A549 (cell line): ENCODE results near the gene NSMF. TPM values are rescaled to one million over a fixed set of nuclear protein-coding genes. Genes with fewer than 3 reads are reported as not detected.

Experiments
- ATAC-seq, 2 experiments: fragments of 200-7000 bp in 1 of 2; fragments of >200 bp in 1 of 2; cut with Nextera tagmentation in 1 of 2; cut with Tn5 transposase in 1 of 2; 3 replicates each; pipeline versions ENCODE4 v1.8.0 to v1.9.1; 2018 to 2020; ENCODE audit warnings: mild to moderate bottlenecking in 1 of 2, moderate library complexity in 1 of 2
- CTCF ChIA-PET: fragments of 300-600 bp; sonication (Branson Sonifier 250); formaldehyde crosslinking; extraction: SDS; loops from one replicate; lab custom pipeline; 2021; ENCODE audit warnings: antibody characterized with exemption, inconsistent platforms; lab: Yijun Ruan, JAX
- POLR2A ChIA-PET: fragments of 350-600 bp; formaldehyde crosslinking; extraction: SDS; loops from one replicate; lab custom pipeline; 2021; ENCODE audit warnings: antibody characterized with exemption, inconsistent platforms; lab: Yijun Ruan, JAX
- DNase-seq, 2 experiments: peaks; one replicate each; pipeline versions ENCODE4 v3.0.0 to v3.0.0-alpha.2; 2011 to 2016; ENCODE audit warnings: low read depth in 1 of 2, low spot score in 1 of 2
- FAIRE-seq: peaks from 2 replicates; lab custom pipeline; 2011; peaks lifted over from hg19 to GRCh38; lab: Jason Lieb, UNC
- H3K27ac ChIP-seq, 2 experiments: fragments of >200 bp; sonication (Bioruptor Twin); formaldehyde crosslinking; 3 replicates each; pipeline ENCODE4 v1.5.1; 2016 to 2017
- H3K4me1 ChIP-seq: fragments of >200 bp; sonication (Bioruptor Twin); formaldehyde crosslinking; 3 replicates; pipeline ENCODE4 v1.6.1; 2016
- H3K4me2 ChIP-seq: fragments of >200 bp; sonication (Bioruptor Twin); formaldehyde crosslinking; 3 replicates; pipeline ENCODE4 v1.6.1; 2016
- H3K4me3 ChIP-seq: fragments of >200 bp; sonication (Bioruptor Twin); formaldehyde crosslinking; 3 replicates; pipeline ENCODE4 v1.5.1; 2016
- H3K9me3 ChIP-seq: fragments of >200 bp; sonication (Bioruptor Twin); formaldehyde crosslinking; 3 replicates; pipeline ENCODE4 v1.6.1; 2016
- ATOH8 ChIP-seq: fragments of 250-450 bp; sonication (Bioruptor Pico); IDR thresholded peaks from 2 replicates; pipeline ENCODE4 v1.5.0; 2020; ENCODE audit warnings: low read depth, mild to moderate bottlenecking, moderate library complexity
- CHD4 ChIP-seq: fragments of 200-600 bp; sonication (generic); IDR thresholded peaks from 2 replicates; pipeline ENCODE4 v1.6.1; 2016; ENCODE audit warnings: antibody characterized with exemption, mild to moderate bottlenecking, borderline replicate concordance
- CTCF ChIP-seq: fragments of >200 bp; sonication (Bioruptor Twin); formaldehyde crosslinking; IDR thresholded peaks from 3 replicates; pipeline ENCODE4 v1.5.1; 2016
- EHMT2 ChIP-seq: fragments of 200-600 bp; sonication (generic); IDR thresholded peaks from 2 replicates; pipeline ENCODE4 v1.6.1; 2016; ENCODE audit warnings: antibody characterized with exemption, low read depth, mild to moderate bottlenecking, moderate library complexity
- FOSL2 ChIP-seq, 2 experiments: fragments of 450-650 bp in 1 of 2; fragments of >200 bp in 1 of 2; sonication (Bioruptor Twin) in 1 of 2; formaldehyde crosslinking; IDR thresholded peaks; 2 replicates each; pipeline versions ENCODE4 v1.5.0 to v1.6.1; 2016 to 2020; ENCODE audit warnings: mild to moderate bottlenecking in 1 of 2, moderate library complexity in 1 of 2
- HES2 ChIP-seq: fragments of >200 bp; sonication (Bioruptor Twin); formaldehyde crosslinking; IDR thresholded peaks from 2 replicates; pipeline ENCODE4 v1.6.1; 2016
- HEYL ChIP-seq: fragments of 250-450 bp; sonication (Bioruptor Pico); IDR thresholded peaks from 2 replicates; pipeline ENCODE4 v1.8.0; 2021; ENCODE audit warnings: mild to moderate bottlenecking, moderate library complexity
- HOXA7 ChIP-seq: fragments of 250-450 bp; sonication (Bioruptor Pico); IDR thresholded peaks from 2 replicates; pipeline ENCODE4 v1.5.0; 2020; ENCODE audit warnings: mild to moderate bottlenecking, moderate library complexity
- HOXB13 ChIP-seq: fragments of 250-450 bp; sonication (Bioruptor Pico); IDR thresholded peaks from 2 replicates; pipeline ENCODE4 v1.5.0; 2020; ENCODE audit warnings: low read depth, mild to moderate bottlenecking, moderate library complexity
- HOXB5 ChIP-seq: fragments of 250-450 bp; sonication (Bioruptor Pico); IDR thresholded peaks from 2 replicates; pipeline ENCODE4 v1.5.0; 2020; ENCODE audit warnings: mild to moderate bottlenecking, moderate library complexity
- JUN ChIP-seq, 2 experiments: fragments of >200 bp; sonication (Bioruptor Twin); formaldehyde crosslinking; IDR thresholded peaks; 2 replicates in 1 of 2; 3 replicates in 1 of 2; pipeline ENCODE4 v1.6.1; 2016 to 2017
- KDM5A ChIP-seq: fragments of 200-600 bp; sonication (generic); IDR thresholded peaks from 2 replicates; pipeline ENCODE4 v1.6.1; 2016; ENCODE audit warnings: antibody characterized with exemption, mild to moderate bottlenecking
- MAFK ChIP-seq: fragments of 450-650 bp; IDR thresholded peaks from 2 replicates; pipeline ENCODE4 v1.6.1; 2014; ENCODE audit not compliant: partially characterized antibody
- MYC ChIP-seq: IDR thresholded peaks from 2 replicates; pipeline ENCODE4 v1.6.1; 2012; ENCODE audit warnings: mild to moderate bottlenecking, inconsistent platforms, low read length, improper control_type of control experiment, borderline replicate concordance
- RAD21 ChIP-seq, 2 experiments: fragments of >200 bp in 1 of 2; sonication (Bioruptor Twin) in 1 of 2; formaldehyde crosslinking in 1 of 2; IDR thresholded peaks in 1 of 2; conservative IDR thresholded peaks in 1 of 2; 2 replicates in 1 of 2; 3 replicates in 1 of 2; pipeline ENCODE4 v1.6.1; 2012 to 2018; ENCODE audit warnings: inconsistent platforms in 1 of 2
- RARB ChIP-seq: fragments of 250-450 bp; sonication (Bioruptor Pico); IDR thresholded peaks from 2 replicates; pipeline ENCODE4 v1.8.0; 2021; ENCODE audit warnings: mild to moderate bottlenecking, moderate library complexity
- SMC3 ChIP-seq: fragments of >200 bp; sonication (Bioruptor Twin); formaldehyde crosslinking; IDR thresholded peaks from 3 replicates; pipeline ENCODE4 v1.6.1; 2018; ENCODE audit warnings: inconsistent platforms
- TP53 ChIP-seq: fragments of 250-450 bp; sonication (Bioruptor Pico); IDR thresholded peaks from 2 replicates; pipeline ENCODE4 v1.5.0; 2021; ENCODE audit warnings: mild to moderate bottlenecking, moderate library complexity
- WGBS: methylation state at CpG from one replicate; pipeline ENCODE4 v1.1.6; 2017; ENCODE audit errors: missing lambda C conversion rate; 5-methylcytosine and 5-hydroxymethylcytosine counted together
- polyA plus RNA-seq, 4 experiments: library from polyadenylated mRNA; depleted of rRNA in 3 of 4; stranded (reverse); fragments of >200 nt; fragmentation: RNase III in 1 of 4; extraction: RNeasy Plus Mini Kit Qiagen cat#74134 plus additional on column Dnase treatment in 1 of 4; gene quantifications; 2 replicates in 3 of 4; 3 replicates in 1 of 4; pipeline ENCODE4 v1.2.3, GENCODE V29; 2011 to 2017
- TF ChIP-seq, protein P1 (sequence below): fragments of 250-450 bp; sonication (Bioruptor Pico); IDR thresholded peaks from 2 replicates; pipeline ENCODE4 v1.5.0; 2021; ENCODE audit warnings: mild to moderate bottlenecking, moderate library complexity, borderline replicate concordance
- TF ChIP-seq, protein P2 (sequence below): fragments of 450-650 bp; IDR thresholded peaks from 2 replicates; pipeline ENCODE4 v1.6.1; 2014; ENCODE audit warnings: antibody characterized with exemption

The NSMF gene
- polyA plus RNA-seq, 2 of the 4 experiments (the other 2 are of a cell fraction) = 16.0 to 29.2 TPM

- no peak for TF ChIP-seq CHD4
- TF ChIP-seq, protein P1, sequence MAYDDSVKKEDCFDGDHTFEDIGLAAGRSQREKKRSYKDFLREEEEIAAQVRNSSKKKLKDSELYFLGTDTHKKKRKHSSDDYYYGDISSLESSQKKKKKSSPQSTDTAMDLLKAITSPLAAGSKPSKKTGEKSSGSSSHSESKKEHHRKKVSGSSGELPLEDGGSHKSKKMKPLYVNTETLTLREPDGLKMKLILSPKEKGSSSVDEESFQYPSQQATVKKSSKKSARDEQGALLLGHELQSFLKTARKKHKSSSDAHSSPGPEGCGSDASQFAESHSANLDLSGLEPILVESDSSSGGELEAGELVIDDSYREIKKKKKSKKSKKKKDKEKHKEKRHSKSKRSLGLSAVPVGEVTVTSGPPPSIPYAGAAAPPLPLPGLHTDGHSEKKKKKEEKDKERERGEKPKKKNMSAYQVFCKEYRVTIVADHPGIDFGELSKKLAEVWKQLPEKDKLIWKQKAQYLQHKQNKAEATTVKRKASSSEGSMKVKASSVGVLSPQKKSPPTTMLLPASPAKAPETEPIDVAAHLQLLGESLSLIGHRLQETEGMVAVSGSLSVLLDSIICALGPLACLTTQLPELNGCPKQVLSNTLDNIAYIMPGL (CRISPR knock-in tag) = no peak
- TF ChIP-seq HOXA7 (CRISPR knock-in tag) = no peak
- no peak for TF ChIP-seq HOXB13 (CRISPR knock-in tag)
These were observed 13.2 kb downstream of the NSMF start (continued) for GRCh38 chr9:137445930-137446431.

DNA sequence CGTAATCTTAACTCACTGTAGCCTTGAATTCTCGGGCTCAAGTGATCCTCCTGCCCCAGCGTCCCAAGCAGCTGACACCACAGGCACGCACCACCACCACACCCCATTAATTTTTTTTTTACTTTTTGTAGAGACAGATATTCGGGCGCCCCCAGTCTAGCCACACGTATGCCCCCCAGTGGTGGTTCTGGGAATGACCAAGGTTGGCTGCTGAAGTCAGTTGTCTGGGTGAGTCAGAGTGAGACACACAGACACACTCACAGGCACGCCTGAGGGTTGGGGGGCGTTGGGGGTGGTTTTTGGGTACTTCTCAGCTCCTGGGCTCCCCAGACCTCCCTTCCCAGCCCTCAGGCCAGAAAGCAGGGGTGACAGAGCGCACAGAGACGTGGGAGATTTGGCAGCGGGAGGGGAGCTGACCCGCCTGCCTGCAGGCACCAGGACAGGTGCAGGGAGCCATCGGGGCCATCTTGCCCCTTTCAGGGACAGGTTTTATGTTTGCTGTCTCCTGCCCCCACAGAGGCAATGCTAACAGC, 13.8 kb downstream of the NSMF start:
- WGBS = 13% methylated on average over 12 of the region's 14 CpGs
- FAIRE-seq (no peak), ATAC-seq (peak; percentile 63 to 73), DNase-seq (peak; percentile 75 to 77)
- TF ChIP-seq SMC3 (peak; percentile 78), RARB (CRISPR knock-in tag) (no peak), FOSL2 (IDR thresholded peaks at IDR 0.05) (no peak; the same call in 1 of the 2 replicates), FOSL2 (CRISPR knock-in tag; IDR thresholded peaks at IDR 0.05) (peak; percentile 85), RAD21 (conservative IDR thresholded peaks at IDR 0.05 in 1 of 2, IDR thresholded peaks at IDR 0.05 in 1 of 2) (peak; percentile 62 to 66), CTCF (peak; percentile 79)
- Histone ChIP-seq H3K9me3 (no peaks in the 10 kb centered on the region), H3K4me3 (no peak overlapping the region), H3K27ac (peak overlapping the region in 1 of 2 experiments; percentile 48; a peak in 1 of 6 replicates), H3K4me2 (peak overlapping the region; percentile 64), H3K4me1 (peaks cover 10% of the 10 kb centered on the region)
- ChIA-PET POLR2A (interaction anchor here (1.0 to 1.3 kb wide), 2 partner anchors 14 to 22 kb away, joined by 4 to 6 read pairs; partner anchors contain the start of genes EXD3, NOXA1 and NSMF), CTCF (interaction anchor here (0.6 to 7.6 kb wide), 25 partner anchors 8 to 434 kb away, joined by 3 to 98 read pairs (median 4); partner anchors contain the start of genes EXD3, NOXA1, NRARP and NSMF)

DNA sequence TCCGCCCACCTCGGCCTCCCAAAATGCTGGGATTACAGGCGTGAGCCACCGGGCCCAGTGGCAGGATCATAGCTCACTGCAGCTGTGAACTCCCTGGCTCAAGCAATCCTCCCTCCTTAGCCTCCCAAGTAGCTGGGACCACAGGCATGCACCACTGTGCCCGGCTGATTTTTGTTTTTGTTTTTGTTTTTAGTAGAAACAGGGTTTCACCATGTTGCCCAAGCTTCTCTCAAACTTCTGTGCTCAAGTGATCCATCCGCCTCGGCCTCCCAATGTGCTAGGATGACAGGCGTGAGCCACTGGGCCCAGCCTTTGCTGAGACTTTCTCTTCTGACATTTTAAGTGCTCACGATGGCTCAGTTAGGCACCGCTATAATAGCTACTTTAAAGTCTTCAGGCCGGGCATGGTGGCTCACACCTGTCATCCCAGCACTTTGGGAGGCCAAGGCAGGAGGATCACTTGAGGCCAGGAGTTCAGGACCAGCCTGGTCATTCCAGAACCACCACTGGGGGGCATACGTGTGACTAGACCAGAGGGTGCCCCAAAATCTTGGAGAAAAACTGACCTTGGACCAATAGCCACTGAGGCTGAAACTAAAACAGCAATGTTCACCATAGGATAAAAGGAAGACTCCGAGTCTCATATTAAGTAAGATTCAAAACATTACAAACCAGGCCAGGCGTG, 14.9 kb downstream of the NSMF start:
- DNase-seq (no peak), FAIRE-seq (no peak), ATAC-seq (no peak)
- Histone ChIP-seq H3K4me3 (no peak overlapping the region), H3K9me3 (no peaks in the 10 kb centered on the region), H3K27ac (no peak overlapping the region), H3K4me2 (no peak overlapping the region), H3K4me1 (peaks cover 10% of the 10 kb centered on the region)
- ChIA-PET POLR2A (interaction anchor here (1.0 kb wide), 2 partner anchors 15 to 21 kb away, joined by 4 read pairs; partner anchors contain the start of genes EXD3, NOXA1 and NSMF), CTCF (interaction anchor here (1.0 to 7.6 kb wide), 13 partner anchors 7 to 157 kb away, joined by 3 to 98 read pairs (median 9); partner anchors contain the start of genes EXD3, NOXA1, NRARP and NSMF)
- WGBS = 82% methylated on average over 13 of the region's 14 CpGs
- no peak for TF ChIP-seq HOXB5 (CRISPR knock-in tag)
- TF ChIP-seq MAFK = no peak
- no peak for TF ChIP-seq ATOH8
- TF ChIP-seq, protein P2, sequence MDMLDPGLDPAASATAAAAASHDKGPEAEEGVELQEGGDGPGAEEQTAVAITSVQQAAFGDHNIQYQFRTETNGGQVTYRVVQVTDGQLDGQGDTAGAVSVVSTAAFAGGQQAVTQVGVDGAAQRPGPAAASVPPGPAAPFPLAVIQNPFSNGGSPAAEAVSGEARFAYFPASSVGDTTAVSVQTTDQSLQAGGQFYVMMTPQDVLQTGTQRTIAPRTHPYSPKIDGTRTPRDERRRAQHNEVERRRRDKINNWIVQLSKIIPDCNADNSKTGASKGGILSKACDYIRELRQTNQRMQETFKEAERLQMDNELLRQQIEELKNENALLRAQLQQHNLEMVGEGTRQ = no peak
- no peak for TF ChIP-seq TP53 (CRISPR knock-in tag)
- TF ChIP-seq HES2 = no peak
- no peak for TF ChIP-seq EHMT2
- no peak for TF ChIP-seq HEYL
- TF ChIP-seq HOXB13 (CRISPR knock-in tag) = no peak
- TF ChIP-seq MYC = no peak
- TF ChIP-seq KDM5A = no peak
- no peak for TF ChIP-seq JUN (IDR thresholded peaks at IDR 0.05)
- TF ChIP-seq, all 56 proteins: peak for 0
